Esophagus squamous epithelium (tissue), 5 donors: ENCODE measurements around the gene MNT. TPM values are rescaled to one million over a fixed set of nuclear protein-coding genes. Genes with fewer than 3 reads are reported as not detected.

Experiments used
- DNase-seq: peaks from one replicate; lab custom pipeline; 2025; lab: John Stamatoyannopoulos, UW
- H3K27ac ChIP-seq, 4 donors: fragments of 200-600 bp; sonication (generic); one replicate each; pipeline ENCODE4 v1.5.1; 2016 to 2019; ENCODE audit warnings: mild to moderate bottlenecking in 1 of 4
- H3K27me3 ChIP-seq, 4 donors: fragments of 200-600 bp; sonication (generic); 1 replicate in 3 of 4; 2 replicates in 1 of 4; pipeline versions ENCODE4 v1.5.1 to v1.6.0; 2017 to 2021; ENCODE audit warnings: antibody characterized with exemption in 1 of 4
- H3K36me3 ChIP-seq, 3 donors: fragments of 200-600 bp; sonication (generic); one replicate each; pipeline ENCODE4 v1.5.1; 2016 to 2019
- H3K4me1 ChIP-seq, 3 donors: fragments of 200-600 bp; sonication (generic); one replicate each; pipeline ENCODE4 v1.5.1; 2017 to 2019
- H3K4me3 ChIP-seq, 4 donors: fragments of 200-600 bp; sonication (generic); 1 replicate in 3 of 4; 2 replicates in 1 of 4; pipeline ENCODE4 v1.5.1; 2016 to 2019; ENCODE audit warnings: mild to moderate bottlenecking in 2 of 4, moderate library complexity in 1 of 4
- H3K9me3 ChIP-seq, 3 donors: fragments of 200-600 bp; sonication (generic); one replicate each; pipeline ENCODE4 v1.5.1; 2016 to 2019
- CTCF ChIP-seq, 6 experiments: fragments of 450-650 bp in 4 of 6; fragments of 200-600 bp in 2 of 6; sonication (generic) in 2 of 6; IDR thresholded peaks; one replicate each; pipeline ENCODE4 v1.5.1; 2016 to 2019; ENCODE audit warnings: antibody characterized with exemption in 6 of 6, mild to moderate bottlenecking in 4 of 6, moderate library complexity in 4 of 6
- POLR2A ChIP-seq, 4 donors: fragments of 450-650 bp; IDR thresholded peaks; one replicate each; pipeline ENCODE4 v1.6.1; 2017; ENCODE audit warnings: antibody characterized with exemption in 4 of 4, mild to moderate bottlenecking in 4 of 4, moderate library complexity in 3 of 4
- WGBS, 2 donors: methylation state at CpG; one replicate each; pipeline ENCODE4 v1.1.5; 2018; 5-methylcytosine and 5-hydroxymethylcytosine counted together
- intact Hi-C: fragments of 100-400 bp; cut with DNase I; formaldehyde crosslinking; loops from one replicate; pipeline ENCODE4 v1.15.0; 2022
- total RNA-seq, 4 donors: library from RNA; depleted of rRNA; stranded (reverse); fragments of >200 nt; gene quantifications; one replicate each; pipeline ENCODE4 v1.1.0, GENCODE V29; 2016
- donor health status: DM: yes; HTN: yes; CAD: no.

Gene MNT
- total RNA-seq, 4 donors from 2014 or later = 7.2 to 23.0 (median 17.4) TPM

DNA sequence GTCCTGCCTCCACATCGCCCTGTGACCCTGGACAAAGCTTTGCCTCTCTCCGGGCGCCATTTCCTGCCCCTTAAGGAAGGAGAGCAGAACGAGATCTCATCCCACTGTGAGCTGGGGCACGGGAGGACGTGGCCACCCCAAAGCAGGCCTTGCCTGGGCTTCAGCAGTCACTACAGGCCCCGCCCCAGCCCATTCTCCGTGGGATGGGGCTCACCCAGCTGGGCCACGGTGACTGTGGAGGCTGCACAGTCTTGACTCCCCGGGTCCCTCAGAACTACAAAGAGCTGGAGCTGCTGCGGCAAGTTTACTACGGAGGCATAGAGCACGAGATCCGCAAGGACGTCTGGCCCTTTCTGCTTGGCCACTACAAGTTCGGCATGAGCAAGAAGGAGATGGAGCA lies 28.2 kb downstream of the MNT start:
- no peak overlapping the region for H3K4me3 ChIP-seq
- peaks cover 7 to 96% (median 13%) of the 10 kb centered on the region in 3 donors for H3K36me3 ChIP-seq
- H3K27me3 ChIP-seq = no peaks in the 10 kb centered on the region
- TF ChIP-seq CTCF (IDR thresholded peaks at IDR 0.05) = no peak
- no peak for TF ChIP-seq POLR2A (IDR thresholded peaks at IDR 0.05)
- H3K9me3 ChIP-seq = no peaks in the 10 kb centered on the region
- H3K4me1 ChIP-seq = peaks cover 0 to 43% (median 9%) of the 10 kb centered on the region in 3 donors
- 87% methylated on average over 11 of the region's 16 CpGs; no CpG with 5 or more reads in 1 of the 2 donors for WGBS, 2 donors
- no peak for DNase-seq
- H3K27ac ChIP-seq = no peak overlapping the region
- intact Hi-C loops = no loop called here

DNA sequence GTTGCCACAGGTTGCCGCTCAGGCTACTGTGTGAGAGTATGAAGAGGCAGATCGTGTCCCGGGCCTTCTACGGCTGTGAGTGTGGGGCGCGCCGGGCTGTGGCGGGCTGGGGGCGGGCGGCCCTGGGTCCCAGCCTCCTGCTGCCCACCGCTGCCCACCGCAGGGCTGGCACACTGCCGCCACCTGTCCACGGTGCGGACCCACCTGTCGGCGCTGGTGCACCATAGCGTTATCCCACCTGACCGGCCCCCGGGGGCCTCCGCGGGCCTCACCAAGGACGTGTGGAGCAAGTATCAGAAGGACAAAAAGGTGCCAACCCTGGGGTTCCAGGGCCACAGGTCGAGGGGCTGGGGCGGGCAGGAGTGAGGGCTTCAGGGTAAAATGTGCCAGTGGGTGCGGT lies 28.7 kb downstream of the MNT start:
- no peak overlapping the region for H3K4me3 ChIP-seq
- H3K27me3 ChIP-seq = no peaks in the 10 kb centered on the region
- TF ChIP-seq POLR2A (IDR thresholded peaks at IDR 0.05) = no peak
- no peak for TF ChIP-seq CTCF (IDR thresholded peaks at IDR 0.05)
- H3K9me3 ChIP-seq = no peaks in the 10 kb centered on the region
- H3K36me3 ChIP-seq = peaks cover 7 to 96% (median 10%) of the 10 kb centered on the region in 3 donors
- intact Hi-C loops = no loop called here
- 89 to 91% methylated on average over 4 to 5 of the region's 26 CpGs for WGBS, 2 donors
- peaks cover 0 to 46% (median 9%) of the 10 kb centered on the region in 3 donors for H3K4me1 ChIP-seq
- H3K27ac ChIP-seq = no peak overlapping the region
- no peak for DNase-seq

DNA sequence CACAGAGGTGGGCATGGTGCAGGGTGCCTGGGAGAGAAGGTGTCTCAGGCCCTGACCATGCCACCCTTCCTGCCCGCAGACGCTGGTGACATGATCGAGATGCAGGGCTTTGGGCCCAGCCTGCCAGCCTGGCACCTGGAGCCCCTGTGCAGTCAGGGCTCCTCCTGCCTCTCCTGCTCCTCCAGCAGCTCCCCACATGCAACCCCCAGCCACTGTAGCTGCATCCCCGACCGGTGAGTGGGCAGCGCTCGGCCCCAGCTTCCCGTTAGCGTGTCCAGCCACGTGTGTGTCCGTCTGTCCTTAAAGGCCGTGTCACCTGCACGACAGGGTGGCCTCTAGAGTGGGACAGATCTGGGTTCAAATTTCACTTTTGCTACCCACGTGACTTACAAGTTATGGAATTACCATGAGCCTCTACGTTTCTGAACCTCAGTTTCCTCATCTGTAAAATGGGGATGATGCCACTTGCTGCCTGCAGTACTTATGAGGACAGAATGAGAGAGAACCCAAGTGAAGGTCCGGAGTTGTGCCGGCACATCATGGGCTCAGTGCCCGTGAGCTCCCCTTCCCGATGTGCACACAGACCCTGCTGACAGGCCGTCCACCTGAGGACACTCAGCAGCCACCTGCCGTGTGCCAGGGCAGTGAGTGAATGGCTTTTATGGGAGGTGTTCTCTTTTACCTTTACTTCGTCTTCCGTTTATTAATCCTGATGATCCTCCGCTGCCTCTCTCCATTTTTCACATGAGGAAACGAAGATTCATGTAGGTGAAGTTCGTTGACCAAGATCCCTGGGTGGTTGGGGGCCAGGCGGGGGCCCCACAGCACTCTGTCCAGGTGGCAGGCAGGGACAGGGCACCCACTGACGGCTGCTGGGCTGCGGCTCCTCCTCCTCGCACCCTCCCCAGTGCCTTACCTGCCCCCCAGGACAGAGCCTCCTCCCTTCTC lies 29.4 kb downstream of the MNT start:
- Histone ChIP-seq H3K9me3 (no peaks in the 10 kb centered on the region), H3K36me3 (peaks cover 4 to 96% (median 7%) of the 10 kb centered on the region in 3 donors), H3K27ac (no peak overlapping the region), H3K27me3 (no peaks in the 10 kb centered on the region), H3K4me1 (peaks cover 0 to 46% (median 9%) of the 10 kb centered on the region in 3 donors), H3K4me3 (no peak overlapping the region)
- 87 to 94% methylated on average over 14 to 17 of the region's 30 CpGs for whole genome bisulfite sequencing, 2 donors
- intact Hi-C loops = no loop called here
- no peak for DNase-seq
- TF ChIP-seq CTCF (IDR thresholded peaks at IDR 0.05) (no peak), POLR2A (IDR thresholded peaks at IDR 0.05) (no peak)

DNA sequence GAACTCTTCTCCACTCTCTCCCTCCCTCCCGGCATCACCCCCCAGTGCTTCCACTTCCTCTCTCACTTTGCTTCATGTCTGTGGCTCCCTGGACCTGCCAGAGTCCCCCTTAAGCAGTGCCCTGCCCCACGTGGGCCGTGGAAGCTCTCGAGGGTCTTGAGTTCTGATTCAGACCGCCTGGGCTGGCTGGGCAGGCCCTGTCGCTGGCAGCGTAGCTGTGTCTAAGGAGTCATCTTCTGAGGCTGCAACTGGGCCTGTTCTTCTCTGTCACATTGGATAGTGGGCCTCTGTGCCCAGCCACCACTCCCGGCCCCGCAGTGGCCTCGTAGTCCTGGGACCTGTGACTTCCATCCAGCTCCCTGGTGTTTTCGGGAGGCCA lies 30.7 kb downstream of the MNT start:
- Histone ChIP-seq H3K27ac (peak overlapping the region in 2 of 4 donors; percentile 39 to 50), H3K36me3 (peaks cover 0 to 96% (median 8%) of the 10 kb centered on the region in 3 donors), H3K4me3 (no peak overlapping the region), H3K4me1 (peaks cover 0 to 40% (median 6%) of the 10 kb centered on the region in 3 donors), H3K9me3 (no peaks in the 10 kb centered on the region), H3K27me3 (no peaks in the 10 kb centered on the region)
- TF ChIP-seq CTCF (IDR thresholded peaks at IDR 0.05) (no peak), POLR2A (IDR thresholded peaks at IDR 0.05) (no peak)
- no peak for DNase-seq
- intact Hi-C loops = no loop called here
- 67 to 85% methylated on average over 1 to 4 of the region's 11 CpGs for WGBS, 2 donors
